ENCODE results near the gene GPR158.

DNA sequence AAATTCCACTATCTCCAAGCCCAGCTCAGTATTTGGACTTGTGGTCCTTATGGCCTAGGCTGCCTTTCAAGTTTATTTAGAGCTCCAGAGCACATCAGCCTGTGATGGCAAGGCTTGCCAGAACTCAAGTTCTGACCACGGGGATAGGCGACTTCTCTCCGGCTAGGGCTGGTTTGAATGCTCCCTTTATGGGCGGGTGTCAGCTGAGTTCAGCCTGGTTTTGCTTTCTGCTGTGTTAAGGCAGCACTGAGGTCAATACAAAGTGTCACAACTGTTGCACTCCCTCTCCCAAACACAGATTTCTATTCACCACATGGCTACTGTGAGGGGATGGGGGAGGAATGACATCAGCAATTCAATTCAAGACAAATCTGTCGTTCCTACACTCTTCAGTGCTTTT is 441.1 kb downstream of the GPR158 start:
- TF ChIP-seq ARNTL (CRISPR knock-in tag; IDR thresholded peaks at IDR 0.05; ENCODE audit: borderline replicate concordance, low read depth), result no peak
- TF ChIP-seq RARB (CRISPR knock-in tag; IDR thresholded peaks at IDR 0.05), result no peak
- TF ChIP-seq, protein P1, sequence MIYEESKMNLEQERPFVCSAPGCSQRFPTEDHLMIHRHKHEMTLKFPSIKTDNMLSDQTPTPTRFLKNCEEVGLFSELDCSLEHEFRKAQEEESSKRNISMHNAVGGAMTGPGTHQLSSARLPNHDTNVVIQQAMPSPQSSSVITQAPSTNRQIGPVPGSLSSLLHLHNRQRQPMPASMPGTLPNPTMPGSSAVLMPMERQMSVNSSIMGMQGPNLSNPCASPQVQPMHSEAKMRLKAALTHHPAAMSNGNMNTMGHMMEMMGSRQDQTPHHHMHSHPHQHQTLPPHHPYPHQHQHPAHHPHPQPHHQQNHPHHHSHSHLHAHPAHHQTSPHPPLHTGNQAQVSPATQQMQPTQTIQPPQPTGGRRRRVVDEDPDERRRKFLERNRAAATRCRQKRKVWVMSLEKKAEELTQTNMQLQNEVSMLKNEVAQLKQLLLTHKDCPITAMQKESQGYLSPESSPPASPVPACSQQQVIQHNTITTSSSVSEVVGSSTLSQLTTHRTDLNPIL (CRISPR knock-in tag; IDR thresholded peaks at IDR 0.05; ENCODE audit: low read depth), result no peak
- TF ChIP-seq, protein P2, sequence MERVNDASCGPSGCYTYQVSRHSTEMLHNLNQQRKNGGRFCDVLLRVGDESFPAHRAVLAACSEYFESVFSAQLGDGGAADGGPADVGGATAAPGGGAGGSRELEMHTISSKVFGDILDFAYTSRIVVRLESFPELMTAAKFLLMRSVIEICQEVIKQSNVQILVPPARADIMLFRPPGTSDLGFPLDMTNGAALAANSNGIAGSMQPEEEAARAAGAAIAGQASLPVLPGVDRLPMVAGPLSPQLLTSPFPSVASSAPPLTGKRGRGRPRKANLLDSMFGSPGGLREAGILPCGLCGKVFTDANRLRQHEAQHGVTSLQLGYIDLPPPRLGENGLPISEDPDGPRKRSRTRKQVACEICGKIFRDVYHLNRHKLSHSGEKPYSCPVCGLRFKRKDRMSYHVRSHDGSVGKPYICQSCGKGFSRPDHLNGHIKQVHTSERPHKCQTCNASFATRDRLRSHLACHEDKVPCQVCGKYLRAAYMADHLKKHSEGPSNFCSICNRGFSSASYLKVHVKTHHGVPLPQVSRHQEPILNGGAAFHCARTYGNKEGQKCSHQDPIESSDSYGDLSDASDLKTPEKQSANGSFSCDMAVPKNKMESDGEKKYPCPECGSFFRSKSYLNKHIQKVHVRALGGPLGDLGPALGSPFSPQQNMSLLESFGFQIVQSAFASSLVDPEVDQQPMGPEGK (CRISPR knock-in tag; IDR thresholded peaks at IDR 0.05; ENCODE audit: borderline replicate concordance), result no peak
- no peak for TF ChIP-seq OSR1 (CRISPR knock-in tag; IDR thresholded peaks at IDR 0.05)
- TF ChIP-seq ZFP30 (CRISPR knock-in tag; IDR thresholded peaks at IDR 0.05), result no peak
- TF ChIP-seq, protein P3, sequence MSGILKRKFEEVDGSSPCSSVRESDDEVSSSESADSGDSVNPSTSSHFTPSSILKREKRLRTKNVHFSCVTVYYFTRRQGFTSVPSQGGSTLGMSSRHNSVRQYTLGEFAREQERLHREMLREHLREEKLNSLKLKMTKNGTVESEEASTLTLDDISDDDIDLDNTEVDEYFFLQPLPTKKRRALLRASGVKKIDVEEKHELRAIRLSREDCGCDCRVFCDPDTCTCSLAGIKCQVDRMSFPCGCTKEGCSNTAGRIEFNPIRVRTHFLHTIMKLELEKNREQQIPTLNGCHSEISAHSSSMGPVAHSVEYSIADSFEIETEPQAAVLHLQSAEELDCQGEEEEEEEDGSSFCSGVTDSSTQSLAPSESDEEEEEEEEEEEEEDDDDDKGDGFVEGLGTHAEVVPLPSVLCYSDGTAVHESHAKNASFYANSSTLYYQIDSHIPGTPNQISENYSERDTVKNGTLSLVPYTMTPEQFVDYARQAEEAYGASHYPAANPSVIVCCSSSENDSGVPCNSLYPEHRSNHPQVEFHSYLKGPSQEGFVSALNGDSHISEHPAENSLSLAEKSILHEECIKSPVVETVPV (CRISPR knock-in tag; IDR thresholded peaks at IDR 0.05), result no peak
- TF ChIP-seq, protein P4, sequence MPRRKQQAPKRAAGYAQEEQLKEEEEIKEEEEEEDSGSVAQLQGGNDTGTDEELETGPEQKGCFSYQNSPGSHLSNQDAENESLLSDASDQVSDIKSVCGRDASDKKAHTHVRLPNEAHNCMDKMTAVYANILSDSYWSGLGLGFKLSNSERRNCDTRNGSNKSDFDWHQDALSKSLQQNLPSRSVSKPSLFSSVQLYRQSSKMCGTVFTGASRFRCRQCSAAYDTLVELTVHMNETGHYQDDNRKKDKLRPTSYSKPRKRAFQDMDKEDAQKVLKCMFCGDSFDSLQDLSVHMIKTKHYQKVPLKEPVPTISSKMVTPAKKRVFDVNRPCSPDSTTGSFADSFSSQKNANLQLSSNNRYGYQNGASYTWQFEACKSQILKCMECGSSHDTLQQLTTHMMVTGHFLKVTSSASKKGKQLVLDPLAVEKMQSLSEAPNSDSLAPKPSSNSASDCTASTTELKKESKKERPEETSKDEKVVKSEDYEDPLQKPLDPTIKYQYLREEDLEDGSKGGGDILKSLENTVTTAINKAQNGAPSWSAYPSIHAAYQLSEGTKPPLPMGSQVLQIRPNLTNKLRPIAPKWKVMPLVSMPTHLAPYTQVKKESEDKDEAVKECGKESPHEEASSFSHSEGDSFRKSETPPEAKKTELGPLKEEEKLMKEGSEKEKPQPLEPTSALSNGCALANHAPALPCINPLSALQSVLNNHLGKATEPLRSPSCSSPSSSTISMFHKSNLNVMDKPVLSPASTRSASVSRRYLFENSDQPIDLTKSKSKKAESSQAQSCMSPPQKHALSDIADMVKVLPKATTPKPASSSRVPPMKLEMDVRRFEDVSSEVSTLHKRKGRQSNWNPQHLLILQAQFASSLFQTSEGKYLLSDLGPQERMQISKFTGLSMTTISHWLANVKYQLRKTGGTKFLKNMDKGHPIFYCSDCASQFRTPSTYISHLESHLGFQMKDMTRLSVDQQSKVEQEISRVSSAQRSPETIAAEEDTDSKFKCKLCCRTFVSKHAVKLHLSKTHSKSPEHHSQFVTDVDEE (CRISPR knock-in tag; IDR thresholded peaks at IDR 0.05), result no peak
